A673 (cell line): ENCODE results near the gene RFX5. TPM values are rescaled to one million over a fixed set of nuclear protein-coding genes. Genes with fewer than 3 reads are reported as not detected.

Source experiments
- BruUV-seq: library from RNA; stranded (reverse); fragments of 400-500 nt; replicated peaks from 2 replicates; lab custom pipeline; 2021; lab: Mats Ljungman, UMichigan
- CTCF ChIA-PET: fragments of 300-600 bp; sonication (Branson Sonifier 250); formaldehyde crosslinking; loops from one replicate; lab custom pipeline; 2022; ENCODE audit warnings: antibody characterized with exemption; lab: Charles Lee
- POLR2A ChIA-PET: fragments of 300-600 bp; sonication (Branson Sonifier 250); formaldehyde crosslinking; loops from one replicate; lab custom pipeline; 2022; ENCODE audit warnings: antibody characterized with exemption; ENCODE audit not compliant: low non-redundant PET; lab: Charles Lee
- DNase-seq: peaks from one replicate; pipeline ENCODE4 v3.0.0-alpha.2; 2015; ENCODE audit warnings: low spot score
- H3K27ac ChIP-seq: fragments of 200-600 bp; sonication (generic); 2 replicates; pipeline ENCODE4 v1.5.1; 2016; ENCODE audit warnings: mixed run types, low read depth, mild to moderate bottlenecking, mixed read lengths, antibody characterized with exemption, low read length; ENCODE audit not compliant: poor library complexity, severe bottlenecking
- H3K27me3 ChIP-seq: fragments of 200-600 bp; sonication (generic); replicated peaks from 2 replicates; pipeline ENCODE4 v1.6.1; 2017; ENCODE audit warnings: mixed run types, low read depth, mild to moderate bottlenecking, mixed read lengths, antibody characterized with exemption, low read length; ENCODE audit not compliant: insufficient read depth, poor library complexity
- H3K36me3 ChIP-seq: fragments of 200-600 bp; sonication (generic); 2 replicates; pipeline ENCODE4 v1.6.1; 2016; ENCODE audit warnings: mixed run types, mild to moderate bottlenecking, mixed read lengths, antibody characterized with exemption, low read length; ENCODE audit not compliant: insufficient read depth, poor library complexity, severe bottlenecking
- H3K4me1 ChIP-seq: fragments of 200-600 bp; sonication (generic); 2 replicates; pipeline ENCODE4 v1.6.1; 2017; ENCODE audit warnings: mixed run types, mild to moderate bottlenecking, mixed read lengths, antibody characterized with exemption, low read length; ENCODE audit not compliant: insufficient read depth, poor library complexity, severe bottlenecking
- H3K4me3 ChIP-seq: fragments of 200-600 bp; sonication (generic); 2 replicates; pipeline ENCODE4 v1.5.1; 2016; ENCODE audit warnings: low read depth, mixed run types, mild to moderate bottlenecking, mixed read lengths, low read length; ENCODE audit not compliant: poor library complexity, severe bottlenecking
- H3K9me3 ChIP-seq: fragments of 200-600 bp; sonication (generic); 2 replicates; pipeline ENCODE4 v1.6.1; 2016; ENCODE audit warnings: mixed run types, low read depth, mild to moderate bottlenecking, mixed read lengths, antibody characterized with exemption, low read length; ENCODE audit not compliant: poor library complexity, severe bottlenecking
- EZH2 ChIP-seq: fragments of 200-600 bp; sonication (generic); IDR thresholded peaks from 2 replicates; pipeline ENCODE4 v1.6.1; 2017; ENCODE audit warnings: borderline replicate concordance, low read depth, mild to moderate bottlenecking, mixed read lengths, antibody characterized with exemption, low read length; ENCODE audit not compliant: poor library complexity, severe bottlenecking
- intact Hi-C: fragments of 100-400 bp; cut with micrococcal nuclease; formaldehyde crosslinking; loops from one replicate; pipeline ENCODE4 v1.10.0; 2022; ENCODE audit not compliant: unreplicated experiment
- total RNA-seq: library from RNA; stranded (reverse); gene quantifications from 2 replicates; pipeline ENCODE4 v1.2.3, GENCODE V29; 2021
- TF ChIP-seq, protein P1 (sequence below): fragments of 300-800, 200-600 bp; sonication (generic); conservative IDR thresholded peaks from 2 replicates; pipeline ENCODE4 v1.5.1; 2017; ENCODE audit warnings: low read depth, mild to moderate bottlenecking, antibody characterized with exemption, low read length, moderate library complexity, mixed read lengths

Gene RFX5
- total RNA-seq, 1 experiment from 2014 or later: 49.0 TPM

DNA sequence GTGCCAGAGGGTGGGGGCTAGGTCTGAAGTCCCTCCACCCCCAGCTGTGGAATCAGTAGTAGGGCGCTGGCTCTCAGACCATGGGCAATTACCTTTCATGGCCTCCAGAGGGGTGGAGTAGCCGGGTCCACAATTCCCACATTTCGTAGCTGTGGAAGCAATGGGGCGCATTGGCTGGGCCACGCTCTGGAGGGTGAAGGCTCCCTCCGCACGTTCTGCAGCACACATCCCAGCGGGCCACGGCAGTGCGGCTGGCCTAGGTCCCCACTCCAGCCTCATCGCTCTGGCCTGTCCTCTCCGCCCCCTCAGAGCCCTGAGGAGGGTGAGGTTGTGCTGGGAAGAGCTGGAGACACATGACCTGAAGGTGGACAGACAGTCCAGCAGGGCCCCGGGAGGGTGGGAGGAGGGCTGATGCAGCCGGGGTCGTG, 22.6 kb upstream of the RFX5 start:
- intact Hi-C loops: no loop called here
- Histone ChIP-seq H3K27ac (no peak overlapping the region), H3K36me3 (no peaks in the 10 kb centered on the region), H3K4me3 (no peak overlapping the region), H3K4me1 (peaks cover 30% of the 10 kb centered on the region), H3K27me3 (no peaks in the 10 kb centered on the region), H3K9me3 (no peaks in the 10 kb centered on the region)
- no peak for DNase-seq
- TF ChIP-seq, protein P1, sequence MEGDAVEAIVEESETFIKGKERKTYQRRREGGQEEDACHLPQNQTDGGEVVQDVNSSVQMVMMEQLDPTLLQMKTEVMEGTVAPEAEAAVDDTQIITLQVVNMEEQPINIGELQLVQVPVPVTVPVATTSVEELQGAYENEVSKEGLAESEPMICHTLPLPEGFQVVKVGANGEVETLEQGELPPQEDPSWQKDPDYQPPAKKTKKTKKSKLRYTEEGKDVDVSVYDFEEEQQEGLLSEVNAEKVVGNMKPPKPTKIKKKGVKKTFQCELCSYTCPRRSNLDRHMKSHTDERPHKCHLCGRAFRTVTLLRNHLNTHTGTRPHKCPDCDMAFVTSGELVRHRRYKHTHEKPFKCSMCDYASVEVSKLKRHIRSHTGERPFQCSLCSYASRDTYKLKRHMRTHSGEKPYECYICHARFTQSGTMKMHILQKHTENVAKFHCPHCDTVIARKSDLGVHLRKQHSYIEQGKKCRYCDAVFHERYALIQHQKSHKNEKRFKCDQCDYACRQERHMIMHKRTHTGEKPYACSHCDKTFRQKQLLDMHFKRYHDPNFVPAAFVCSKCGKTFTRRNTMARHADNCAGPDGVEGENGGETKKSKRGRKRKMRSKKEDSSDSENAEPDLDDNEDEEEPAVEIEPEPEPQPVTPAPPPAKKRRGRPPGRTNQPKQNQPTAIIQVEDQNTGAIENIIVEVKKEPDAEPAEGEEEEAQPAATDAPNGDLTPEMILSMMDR: no peak
- POLR2A ChIA-PET: no interaction called here
- BruUV-seq: no TSS peak
- CTCF ChIA-PET: no interaction called here

GRCh38 chr1:151369302-151369610, 22.2 kb upstream of the RFX5 start:
- intact Hi-C loops: no loop called here
- Histone ChIP-seq H3K27ac (no peak overlapping the region), H3K9me3 (no peaks in the 10 kb centered on the region), H3K36me3 (no peaks in the 10 kb centered on the region), H3K27me3 (no peaks in the 10 kb centered on the region), H3K4me3 (no peak overlapping the region), H3K4me1 (peaks cover 30% of the 10 kb centered on the region)
- BruUV-seq: no TSS peak
- TF ChIP-seq EZH2: no peak
- TF ChIP-seq, protein P1: no peak
- CTCF ChIA-PET: interaction anchor here (0.6 kb wide), 1 partner anchor 324 kb away, joined by 9 read pairs; no protein-coding TSS in a partner anchor
- no peak for DNase-seq
- POLR2A ChIA-PET: no interaction called here

GRCh38 chr1:151368393-151369301, 21.6 kb upstream of the RFX5 start:
- ChIA-PET POLR2A (interaction anchor here (0.6 kb wide), 1 partner anchor 31 kb away, joined by 6 read pairs; the partner anchor contains the start of gene PSMB4), CTCF (interaction anchor here (0.6 kb wide), 1 partner anchor 324 kb away, joined by 9 read pairs; no protein-coding TSS in a partner anchor)
- TF ChIP-seq, protein P1: no peak
- TF ChIP-seq EZH2: no peak
- intact Hi-C loops: no loop called here
- Histone ChIP-seq H3K9me3 (no peaks in the 10 kb centered on the region), H3K36me3 (no peaks in the 10 kb centered on the region), H3K27me3 (no peaks in the 10 kb centered on the region), H3K4me3 (no peak overlapping the region), H3K4me1 (peaks cover 30% of the 10 kb centered on the region), H3K27ac (no peak overlapping the region)
- no peak for DNase-seq
- BruUV-seq: no TSS peak
